HG03439 (cell line): ENCODE measurements around the gene TJP2.
"Not testable (repeated sequence)": the region's sequence is repeated elsewhere in the genome, so short reads cannot be mapped to it uniquely, and the experiment has no call there.

Experiments used
- ATAC-seq: cut with Tn5 transposase; IDR thresholded peaks from one replicate; pipeline ENCODE4 v1.9.1; 2021; ENCODE audit warnings: mild to moderate bottlenecking, moderate library complexity; ENCODE audit not compliant: unreplicated experiment

The TJP2 gene

GRCh38 chr9:69276775-69277174 lies 102.7 kb downstream of the TJP2 start:
- ATAC-seq, result no peak

GRCh38 chr9:69279084-69279731 lies 105.1 kb downstream of the TJP2 start:
- no peak for ATAC-seq

- ATAC-seq, result no peak
Measured at GRCh38 chr9:69279733-69280132, 105.7 kb downstream of the TJP2 start.

GRCh38 chr9:69283003-69283402 lies 108.9 kb downstream of the TJP2 start:
- no peak for ATAC-seq

- ATAC-seq, result no peak
Measured at GRCh38 chr9:69292078-69292477, 118.0 kb downstream of the TJP2 start.

- no peak for ATAC-seq
Measured at GRCh38 chr9:69293156-69293555, 119.1 kb downstream of the TJP2 start.

- ATAC-seq, result no peak
Measured at GRCh38 chr9:69295872-69296552, 121.9 kb downstream of the TJP2 start.

GRCh38 chr9:69297300-69297980 lies 123.4 kb downstream of the TJP2 start:
- no peak for ATAC-seq

- no peak for ATAC-seq
Measured at GRCh38 chr9:69299315-69299714, 125.2 kb downstream of the TJP2 start.

- no peak for ATAC-seq
Measured at GRCh38 chr9:69299826-69300225, 125.7 kb downstream of the TJP2 start.

GRCh38 chr9:69303331-69303730 lies 129.3 kb downstream of the TJP2 start:
- ATAC-seq, result no peak

- not testable (repeated sequence) for ATAC-seq
Measured at GRCh38 chr9:69306895-69307445, 132.9 kb downstream of the TJP2 start.

GRCh38 chr9:69307446-69308205 lies 133.5 kb downstream of the TJP2 start:
- no peak for ATAC-seq

- ATAC-seq, result no peak
Measured at GRCh38 chr9:69308206-69308931, 134.3 kb downstream of the TJP2 start.

- no peak for ATAC-seq
Measured at GRCh38 chr9:69313175-69313574, 139.1 kb downstream of the TJP2 start.

GRCh38 chr9:69314547-69314946 lies 140.5 kb downstream of the TJP2 start:
- ATAC-seq, result no peak

- no peak for ATAC-seq
Measured at GRCh38 chr9:69317081-69317480, 143.0 kb downstream of the TJP2 start.

GRCh38 chr9:69317894-69318293 lies 143.8 kb downstream of the TJP2 start:
- ATAC-seq, result peak; percentile 85

- no peak for ATAC-seq
Measured at GRCh38 chr9:69319324-69320025, 145.4 kb downstream of the TJP2 start.

GRCh38 chr9:69322256-69322655 lies 148.2 kb downstream of the TJP2 start:
- ATAC-seq, result no peak
